Measurements from ENCODE around the gene SLC25A23.
"Not testable (repeated sequence)": the region's sequence is repeated elsewhere in the genome, so short reads cannot be mapped to it uniquely, and the experiment has no call there.

Gene SLC25A23

GRCh38 chr19:6459262-6460098, at the start of gene SLC25A23:
SLC25A23 (minus strand) TSS chr19:6459792; CDS start chr19:6459628, 164 bp downstream.
- DNase-seq: peak; percentile 76

- not testable (repeated sequence) for DNase-seq
Measured at GRCh38 chr19:6508028-6508771, 48.6 kb upstream of the SLC25A23 start.

DNA sequence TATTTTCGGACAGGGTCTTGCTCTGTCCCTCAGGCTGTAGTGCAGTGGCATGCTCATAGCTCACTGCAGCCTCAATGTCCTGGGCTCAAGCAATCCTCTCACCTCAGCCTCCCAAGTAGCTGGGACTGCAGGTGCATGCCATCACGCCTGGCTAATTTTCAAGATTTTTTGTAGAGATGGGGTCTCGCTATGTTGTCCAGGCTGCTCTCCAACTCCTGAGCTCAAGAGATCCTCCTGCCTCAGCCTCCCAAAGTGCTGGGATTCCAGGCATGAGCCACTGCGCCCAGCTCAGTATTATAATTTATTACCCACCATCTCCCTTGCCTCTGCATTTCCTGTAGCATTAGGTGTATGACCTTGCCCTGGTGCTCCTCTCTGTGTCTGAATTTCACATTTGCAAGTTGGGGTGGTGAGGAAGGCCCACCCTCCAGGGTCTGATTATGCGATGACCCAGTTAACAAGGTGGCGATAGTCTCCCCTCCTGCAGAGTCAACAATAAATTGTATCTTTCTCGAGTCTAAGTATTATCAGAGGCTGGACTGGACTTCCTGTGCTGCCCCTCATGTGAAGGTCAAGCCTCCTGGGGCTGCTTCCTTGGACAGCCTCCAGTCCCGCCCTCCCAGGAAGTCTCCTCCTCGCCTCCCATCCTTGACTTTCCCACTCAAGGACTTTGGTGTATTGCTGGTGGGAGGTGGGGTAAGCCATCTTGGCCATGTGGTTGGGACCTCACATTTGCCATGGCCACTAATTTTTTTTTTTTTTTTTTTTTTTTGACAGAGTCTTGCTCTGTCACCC, 44.0 kb upstream of the SLC25A23 start:
- DNase-seq: no peak

DNA sequence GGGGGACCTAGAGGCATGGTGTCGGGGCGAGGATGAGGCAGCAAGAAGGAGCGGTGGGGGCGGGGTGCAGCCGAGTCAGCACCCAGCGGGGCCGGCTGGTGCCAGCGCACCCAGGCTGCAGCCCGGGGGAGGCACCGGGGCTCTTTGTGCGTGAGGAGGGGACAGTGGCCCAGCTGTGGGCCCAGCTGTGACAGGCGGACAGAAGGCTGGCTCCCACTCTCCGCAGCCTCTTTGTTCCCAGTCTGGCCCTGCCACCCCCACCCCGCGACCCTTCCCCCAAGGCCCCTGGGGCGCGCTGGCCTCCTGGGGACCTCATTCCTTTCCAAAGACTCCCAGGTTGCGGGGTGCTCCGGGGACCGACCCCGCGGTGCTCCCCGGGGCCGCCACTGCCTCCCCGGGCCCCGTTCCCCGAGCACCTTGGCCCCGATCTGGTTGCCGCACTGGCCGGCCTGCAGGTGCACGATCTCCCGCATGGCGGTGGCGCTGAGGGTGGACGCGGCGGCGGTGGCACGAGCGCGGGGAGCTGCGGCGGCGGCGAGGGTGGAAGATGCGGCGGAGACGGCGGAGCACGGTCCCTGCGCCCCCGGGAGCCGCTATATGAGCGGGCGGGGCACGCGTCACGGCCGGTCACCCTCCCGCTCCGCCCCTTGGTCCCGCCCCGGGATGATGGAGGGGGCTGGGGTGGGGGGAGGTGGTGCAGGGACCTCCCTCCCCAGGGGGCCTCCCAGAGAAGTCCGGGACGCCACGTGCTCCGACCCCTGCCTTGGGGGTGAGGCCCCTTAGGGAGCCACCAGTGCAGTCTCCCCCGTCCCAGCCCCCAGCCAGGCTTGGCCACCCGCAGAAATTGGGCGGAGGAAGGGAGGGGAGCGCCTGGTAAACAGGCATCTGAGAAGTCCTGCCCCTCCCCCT, 42.4 kb upstream of the SLC25A23 start, which contains the start of gene TUBB4A:
TSS of gene TUBB4A (minus strand) at position 570 of the 909 bp plus-strand sequence. CDS start at position 473, 97 bp downstream.
- peak; percentile 14 for DNase-seq

DNA sequence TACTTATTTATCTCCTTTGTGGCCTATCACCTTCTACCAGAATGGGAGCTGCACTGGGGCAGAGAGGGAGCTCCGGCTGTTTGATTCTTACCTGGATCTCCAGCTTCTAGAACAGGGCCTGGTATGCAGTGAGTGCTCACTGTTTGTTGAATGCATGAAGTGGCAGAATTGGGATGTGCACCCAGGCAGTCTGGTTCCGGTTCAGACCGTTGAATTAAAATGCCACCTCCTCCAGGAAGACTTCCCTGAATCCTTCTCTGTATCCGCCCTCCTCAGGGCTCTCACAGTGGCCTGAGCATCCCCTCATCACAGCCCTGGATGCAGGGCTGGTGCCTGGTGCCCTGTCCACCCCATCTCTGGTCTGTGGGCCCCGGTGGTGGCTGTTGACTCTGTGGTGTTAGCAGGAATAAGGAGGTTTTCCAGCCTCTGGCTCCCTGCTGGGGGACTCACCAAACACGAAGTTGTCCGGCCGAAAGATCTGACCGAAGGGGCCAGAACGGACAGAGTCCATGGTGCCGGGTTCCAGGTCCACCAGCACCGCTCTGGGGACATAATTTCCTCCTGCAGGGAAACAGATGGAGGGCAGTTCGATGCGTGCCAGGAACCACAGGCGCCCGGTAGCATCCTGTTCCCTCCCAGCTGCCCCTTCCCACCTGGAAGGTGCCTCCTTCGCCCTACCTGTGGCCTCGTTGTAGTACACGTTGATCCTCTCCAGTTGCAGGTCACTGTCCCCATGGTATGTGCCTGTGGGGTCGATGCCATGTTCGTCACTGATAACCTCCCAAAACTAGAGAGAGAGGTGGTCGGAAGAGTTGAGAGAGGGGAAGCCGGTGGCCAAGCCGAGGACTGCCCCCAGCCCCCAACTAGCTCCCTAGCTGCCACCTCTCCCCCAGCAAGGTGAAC, 41.5 kb upstream of the SLC25A23 start:
- DNase-seq: peak; percentile 14

DNA sequence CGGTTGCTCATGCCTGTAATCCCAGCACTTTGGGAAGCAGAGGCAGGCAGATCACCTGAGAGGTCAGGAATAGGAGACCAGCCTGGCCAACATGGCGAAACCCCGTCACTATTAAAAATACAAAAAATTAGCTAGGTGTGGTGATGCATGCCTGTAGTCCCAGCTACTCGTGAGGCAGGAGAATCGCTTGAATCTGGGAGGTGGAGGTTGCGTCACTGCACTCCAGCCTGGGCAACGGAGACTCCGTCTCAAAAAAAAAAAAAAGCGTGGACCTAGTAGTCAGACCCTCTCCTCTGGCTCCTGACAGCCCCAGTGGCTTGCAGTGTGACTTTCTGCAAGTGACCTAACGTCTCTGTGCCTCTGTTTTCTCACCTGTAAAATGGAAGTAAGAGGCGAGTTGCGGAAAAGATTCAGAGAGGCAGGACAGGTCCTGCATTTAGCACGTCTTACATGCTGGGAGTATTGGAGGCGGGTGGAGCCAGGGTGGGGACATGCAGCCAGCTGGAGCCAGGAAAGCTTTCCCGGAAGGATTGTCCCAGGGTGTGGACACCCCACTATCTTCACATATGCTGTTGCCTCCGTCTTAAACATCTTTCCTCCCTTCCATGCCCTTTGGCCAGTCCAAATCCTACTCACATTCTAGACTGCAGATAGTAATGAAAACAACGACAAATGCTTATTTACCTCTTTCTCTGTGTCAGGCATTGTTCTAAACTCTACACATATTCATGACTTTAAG, 39.6 kb upstream of the SLC25A23 start:
- DNase-seq: no peak

DNA sequence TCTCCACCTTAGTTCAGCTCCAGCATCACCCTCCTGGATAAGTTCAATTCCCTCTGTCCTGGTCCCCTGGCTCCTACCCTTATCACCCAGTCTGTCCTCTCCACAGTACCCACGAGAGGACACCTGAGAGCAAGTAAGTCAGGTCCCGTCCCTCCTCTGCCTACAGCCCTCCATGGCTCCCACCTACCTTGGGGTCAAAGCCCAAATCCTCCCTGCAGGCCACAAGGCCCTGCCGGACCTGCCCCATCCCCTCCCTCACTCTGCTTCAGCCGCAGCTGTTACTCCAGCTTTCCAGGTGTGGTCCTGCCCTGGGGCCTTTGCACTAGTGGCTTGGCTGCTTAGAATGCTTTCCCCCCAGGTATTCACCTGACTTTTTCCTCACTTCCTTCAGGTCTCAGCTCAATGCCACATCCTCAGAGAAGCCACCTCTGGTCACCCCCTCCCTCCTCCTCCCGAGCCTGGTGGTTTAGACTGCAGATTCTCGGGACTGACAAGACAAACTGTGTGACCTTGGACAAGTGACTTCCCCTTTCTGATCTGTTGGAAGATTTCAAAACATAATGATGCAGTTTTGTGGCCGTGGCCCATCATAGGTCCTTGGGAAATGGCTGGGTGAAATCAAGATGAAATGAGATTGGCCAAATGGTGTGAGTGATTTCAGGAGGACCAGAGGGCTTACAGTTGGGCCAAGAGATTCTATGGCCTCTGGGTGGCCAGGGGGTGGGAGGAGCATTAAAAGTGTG, 38.9 kb upstream of the SLC25A23 start:
- no peak for DNase-seq

GRCh38 chr19:6495947-6496346, 36.4 kb upstream of the SLC25A23 start:
- DNase-seq: no peak

DNA sequence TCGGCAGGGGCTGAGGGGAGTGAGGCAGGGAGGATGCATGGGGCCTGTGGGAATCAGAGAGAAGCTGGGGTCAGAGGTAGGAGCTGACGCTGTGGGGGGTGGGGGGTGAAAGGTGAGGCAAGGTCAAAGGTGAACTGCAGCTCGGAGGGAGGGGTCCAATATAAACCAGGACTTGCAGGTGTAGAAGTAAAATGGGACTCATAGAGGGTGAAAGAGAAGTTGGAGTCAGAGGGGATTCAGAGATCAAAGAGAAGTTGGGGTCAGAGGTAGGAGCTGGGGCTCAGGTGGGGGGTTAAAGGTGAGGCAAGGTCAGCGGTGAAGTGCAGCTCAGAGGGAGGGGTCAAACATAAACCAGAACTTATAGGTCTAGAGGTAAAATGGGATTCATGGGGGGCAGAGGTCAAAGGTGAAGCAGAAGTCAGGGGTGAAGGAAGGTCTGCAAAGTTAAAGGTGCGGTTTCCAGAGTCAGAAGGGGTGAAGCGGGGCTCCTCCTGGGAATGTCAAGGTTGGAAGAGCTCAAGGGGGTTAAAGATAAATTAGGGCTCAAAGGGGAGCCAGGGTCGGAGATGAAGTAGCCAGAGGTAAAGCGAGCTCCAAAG, 34.9 kb upstream of the SLC25A23 start:
- DNase-seq: no peak

- DNase-seq: no peak
Measured at GRCh38 chr19:6491802-6492592, 32.4 kb upstream of the SLC25A23 start.

DNA sequence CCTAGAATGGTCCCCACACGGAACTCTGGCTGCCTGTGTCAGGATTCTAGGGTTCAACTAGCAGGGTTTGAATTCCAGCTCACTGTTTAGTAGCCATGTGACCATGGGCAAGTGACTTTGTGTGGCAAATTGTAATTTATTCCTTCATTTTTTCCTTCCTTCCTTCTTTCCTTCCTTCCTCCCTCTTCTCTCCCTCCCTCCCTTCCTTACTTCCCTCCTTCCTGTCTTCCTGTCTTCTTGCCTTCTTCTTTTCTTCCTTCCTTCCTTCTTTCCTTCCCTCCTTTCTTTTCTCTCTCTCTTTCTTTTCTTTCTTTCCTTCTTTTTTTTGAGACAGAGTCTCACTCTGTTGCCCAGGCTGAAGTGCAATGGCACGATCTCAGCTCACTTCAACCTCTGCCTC, 30.5 kb upstream of the SLC25A23 start:
- DNase-seq: no peak

- no peak for DNase-seq
Measured at GRCh38 chr19:6489278-6490061, 29.9 kb upstream of the SLC25A23 start.

DNA sequence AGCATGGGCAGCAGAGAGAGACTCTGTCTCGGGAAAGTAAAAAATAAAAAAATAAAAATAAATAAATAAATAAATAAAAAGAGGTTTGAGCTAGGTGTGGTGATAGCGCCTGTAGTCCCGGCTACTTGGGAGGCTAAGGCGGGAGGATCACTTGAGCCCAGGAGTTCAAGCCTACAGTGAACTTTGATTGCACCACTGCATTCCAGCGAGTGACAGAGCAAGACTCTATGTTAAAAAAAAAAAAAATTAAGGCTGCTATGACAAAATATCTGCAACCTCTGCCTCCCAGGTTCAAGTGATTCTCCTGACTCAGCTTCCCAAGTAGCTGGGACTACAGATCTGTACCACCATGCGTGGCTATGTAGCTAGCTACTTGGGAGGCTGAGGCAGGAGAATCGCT, 25.2 kb upstream of the SLC25A23 start:
- no peak for DNase-seq

GRCh38 chr19:6484230-6484629, 24.6 kb upstream of the SLC25A23 start:
- no peak for DNase-seq

DNA sequence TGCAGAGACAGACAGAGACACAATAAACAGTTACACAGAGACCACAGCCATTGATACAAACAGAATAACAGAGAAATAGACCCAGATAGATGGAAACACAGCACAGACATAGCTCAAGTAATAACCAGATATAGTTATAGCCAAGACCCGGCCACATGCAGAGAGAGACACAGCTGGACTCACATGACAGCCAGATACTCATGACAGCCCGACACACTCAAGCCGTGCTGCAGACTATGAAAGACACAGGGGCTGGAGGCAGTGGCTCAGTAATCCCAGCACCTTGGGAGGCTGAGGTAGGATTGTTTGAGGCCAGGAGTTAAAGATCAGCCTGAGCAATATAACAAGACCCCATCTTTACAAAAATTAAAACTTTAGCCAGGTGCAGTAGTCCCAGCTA, 23.6 kb upstream of the SLC25A23 start:
- DNase-seq: no peak

- no peak for DNase-seq
Measured at GRCh38 chr19:6482343-6482686, 22.7 kb upstream of the SLC25A23 start.

- DNase-seq: no peak
Measured at GRCh38 chr19:6481541-6482342, 22.1 kb upstream of the SLC25A23 start, which contains the start of gene DENND1C. DENND1C (minus strand) TSS chr19:6481787; CDS start chr19:6481695, 92 bp downstream.
